ENCODE data around the gene SORCS2. TPM values are rescaled to one million over a fixed set of nuclear protein-coding genes. Genes with fewer than 3 reads are reported as not detected.

Gene SORCS2
- total and polyA plus RNA-seq, 2 of the 4 experiments (the other 2 are of a cell fraction): 0.36 to 0.62 TPM

- H2AFZ ChIP-seq (replicated peaks; ENCODE audit: low read length, poor library complexity): no peak overlapping the region
- dilution Hi-C loops (cut with HindIII; ENCODE audit: low sequenced_read_pairs, unreplicated experiment) (no loop called here), in situ Hi-C loops (cut with MboI; ENCODE audit: low sequenced_read_pairs) (no loop called here), intact Hi-C loops (cut with micrococcal nuclease) (no loop called here)
- ChIA-PET POLR2A (ENCODE audit: unreplicated experiment) (no interaction called here), CTCF (interaction anchor here (1.3 kb wide), 1 partner anchor 30 kb away, joined by 3 read pairs; no protein-coding TSS in a partner anchor)
- no peak overlapping the region for H3K9ac ChIP-seq (ENCODE audit: low read depth, low read length)
- no peaks in the 10 kb centered on the region for H3K9me1 ChIP-seq (ENCODE audit: insufficient read depth, low read length)
- H3K23ac ChIP-seq (ENCODE audit: low read depth, low read length): no peak overlapping the region
- no peaks in the 10 kb centered on the region for H3K79me1 ChIP-seq (ENCODE audit: low read depth in 1 of 2, low read length in 2 of 2)
- H2BK20ac ChIP-seq (ENCODE audit: low read depth, low read length): no peak overlapping the region
- no peak for TF ChIP-seq RFX5 (IDR thresholded peaks at IDR 0.05; ENCODE audit: low read depth, low read length)
- TF ChIP-seq MAFK (IDR thresholded peaks at IDR 0.05; ENCODE audit: low read depth, low read length): no peak
- TF ChIP-seq CTCF (conservative IDR thresholded peaks at IDR 0.05; ENCODE audit: low read depth, low read length): no peak
- TF ChIP-seq BHLHE40 (IDR thresholded peaks at IDR 0.05; ENCODE audit: low read depth, low read length): no peak
- TF ChIP-seq POLR2A (IDR thresholded peaks at IDR 0.05; ENCODE audit: low read depth, low read length): no peak
- no peak for TF ChIP-seq MAZ (IDR thresholded peaks at IDR 0.05; ENCODE audit: borderline replicate concordance, low read depth, low read length)
- no peak for TF ChIP-seq FOS (IDR thresholded peaks at IDR 0.05; ENCODE audit: low read depth, low read length)
- TF ChIP-seq CHD1 (IDR thresholded peaks at IDR 0.05; ENCODE audit: low read depth, low read length): no peak
- TF ChIP-seq CEBPB (IDR thresholded peaks at IDR 0.05; ENCODE audit: low read depth, low read length): no peak
- no peak for TF ChIP-seq SMC3 (IDR thresholded peaks at IDR 0.05; ENCODE audit: low read depth, low read length)
- no peak for TF ChIP-seq NFE2L2 (IDR thresholded peaks at IDR 0.05; ENCODE audit: low read depth, low read length)
- no peak for TF ChIP-seq ELK1 (IDR thresholded peaks at IDR 0.05; ENCODE audit: borderline replicate concordance, low read depth, low read length)
- TF ChIP-seq RCOR1 (IDR thresholded peaks at IDR 0.05; ENCODE audit: insufficient replicate concordance, low read length): no peak
- no peak for TF ChIP-seq USF2 (IDR thresholded peaks at IDR 0.05; ENCODE audit: low read depth, low read length)
- no peak overlapping the region for H4K5ac ChIP-seq (ENCODE audit: low read depth, low read length)
- peaks cover under 1% of the 10 kb centered on the region; the same call in 1 of the 2 replicates for H3K9me3 ChIP-seq (ENCODE audit: control insufficient read depth, insufficient read depth, low read length)
- no peak overlapping the region for H3K4me2 ChIP-seq (ENCODE audit: low read depth, low read length)
- peaks cover 24% of the 10 kb centered on the region; the same call in 1 of the 2 replicates for H3K27me3 ChIP-seq (ENCODE audit: control insufficient read depth, insufficient read depth, low read length)
- no peak overlapping the region for H4K8ac ChIP-seq (ENCODE audit: low read depth in 2 of 2, low read length in 2 of 2)
- no peaks in the 10 kb centered on the region; the same call in 1 of the 2 replicates for H4K20me1 ChIP-seq (ENCODE audit: insufficient read depth, low read length)
- H3K4ac ChIP-seq (ENCODE audit: low read depth, low read length): no peak overlapping the region
- H3K18ac ChIP-seq (ENCODE audit: low read depth, low read length): no peak overlapping the region
- DNase-seq (no peak), ATAC-seq (ENCODE audit: low read depth) (no peak)
- no peak overlapping the region for H2BK5ac ChIP-seq (ENCODE audit: low read depth, low read length, poor library complexity, severe bottlenecking)
- H3K36me3 ChIP-seq (ENCODE audit: control insufficient read depth, insufficient read depth, low read length): no peaks in the 10 kb centered on the region
- H3K27ac ChIP-seq (ENCODE audit: insufficient read depth, low read length): no peak overlapping the region
- no peaks in the 10 kb centered on the region for H3K4me1 ChIP-seq (ENCODE audit: control insufficient read depth, insufficient read depth, low read length)
- H3K56ac ChIP-seq (ENCODE audit: extremely low read depth, insufficient read depth, low read length): no peak overlapping the region
- H4K91ac ChIP-seq (ENCODE audit: insufficient read depth, low read depth, low read length): no peak overlapping the region
- 71% methylated on average over 6 of the region's 21 CpGs; no CpG with 5 or more reads in 1 of the 2 experiments for WGBS, 2 experiments (ENCODE audit: extremely low coverage in 2 of 2, insufficient read length in 1 of 2)
- no peak overlapping the region for H2BK120ac ChIP-seq (ENCODE audit: low read depth, low read length)
- H3K14ac ChIP-seq (replicated peaks; ENCODE audit: low read depth, low read length): no peak overlapping the region
- H2BK15ac ChIP-seq (ENCODE audit: low read depth, low read length): no peak overlapping the region
- no peak overlapping the region for H2AK5ac ChIP-seq (ENCODE audit: low read depth, low read length)
- BruUV-seq (replicated peaks): no TSS peak
- no peak overlapping the region for H3K4me3 ChIP-seq (ENCODE audit: insufficient read depth, low read depth, low read length)
- no peak overlapping the region for H2AK9ac ChIP-seq (replicated peaks; ENCODE audit: low read depth, low read length, poor library complexity)
Observed at GRCh38 chr4:7243609-7244330, 51.4 kb downstream of the SORCS2 start.
